NCI-H2196 (cell line): ENCODE measurements around the gene NDUFA11.

ENCODE experiments used
- DNase-seq: peaks from one replicate; lab custom pipeline; 2025; ENCODE audit not compliant: unreplicated experiment; lab: John Stamatoyannopoulos, UW

Gene NDUFA11

DNA sequence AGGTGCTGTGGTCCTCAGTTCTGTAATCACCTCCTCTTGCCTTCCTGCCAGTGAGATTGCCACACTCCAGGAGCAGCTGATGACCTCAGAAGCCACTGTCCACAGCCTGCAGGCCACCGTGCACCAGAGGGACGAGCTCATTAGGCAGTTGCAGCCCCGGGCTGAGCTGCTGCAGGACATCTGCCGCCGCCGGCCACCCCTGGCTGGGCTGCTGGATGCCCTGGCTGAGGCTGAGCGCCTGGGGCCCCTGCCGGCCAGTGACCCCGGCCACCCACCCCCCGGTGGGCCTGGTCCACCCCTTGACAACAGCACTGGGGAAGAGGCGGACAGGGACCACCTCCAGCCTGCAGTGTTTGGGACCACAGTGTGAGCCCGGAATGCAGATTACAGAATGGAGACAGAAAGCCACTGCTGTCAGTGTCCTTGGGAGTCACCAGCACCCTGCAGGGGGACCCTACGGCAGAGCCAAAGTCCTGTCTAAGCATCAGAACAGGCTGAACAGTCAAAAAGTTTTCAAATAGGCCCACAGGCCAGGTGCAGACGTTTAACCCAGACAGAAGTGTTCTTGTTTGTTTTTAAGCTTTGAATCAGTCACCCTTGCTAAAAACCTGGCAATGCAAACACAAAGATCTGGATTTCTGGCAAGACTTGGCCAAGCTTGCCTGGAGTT, 5.3 kb upstream of the NDUFA11 start:
- DNase-seq: peak; percentile 15

DNA sequence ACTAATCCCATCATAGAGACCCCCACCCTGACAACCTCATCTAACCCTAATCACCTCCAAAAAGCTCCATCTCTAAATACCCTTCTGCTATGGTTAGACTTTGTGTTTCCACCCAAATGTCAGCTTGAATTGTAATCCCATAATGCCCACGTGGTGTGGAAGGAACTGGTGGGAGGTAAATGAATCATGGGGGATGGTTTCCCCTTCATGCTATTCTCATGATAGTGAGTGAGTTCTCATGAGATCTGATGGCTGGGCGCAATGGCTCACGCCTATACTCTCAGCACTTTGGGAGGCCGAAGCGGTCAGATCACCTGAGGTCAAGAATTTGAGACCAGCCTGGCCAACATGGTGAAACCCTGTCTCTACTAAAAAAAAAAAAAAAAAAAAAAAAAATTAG, 3.7 kb upstream of the NDUFA11 start:
- no peak for DNase-seq

DNA sequence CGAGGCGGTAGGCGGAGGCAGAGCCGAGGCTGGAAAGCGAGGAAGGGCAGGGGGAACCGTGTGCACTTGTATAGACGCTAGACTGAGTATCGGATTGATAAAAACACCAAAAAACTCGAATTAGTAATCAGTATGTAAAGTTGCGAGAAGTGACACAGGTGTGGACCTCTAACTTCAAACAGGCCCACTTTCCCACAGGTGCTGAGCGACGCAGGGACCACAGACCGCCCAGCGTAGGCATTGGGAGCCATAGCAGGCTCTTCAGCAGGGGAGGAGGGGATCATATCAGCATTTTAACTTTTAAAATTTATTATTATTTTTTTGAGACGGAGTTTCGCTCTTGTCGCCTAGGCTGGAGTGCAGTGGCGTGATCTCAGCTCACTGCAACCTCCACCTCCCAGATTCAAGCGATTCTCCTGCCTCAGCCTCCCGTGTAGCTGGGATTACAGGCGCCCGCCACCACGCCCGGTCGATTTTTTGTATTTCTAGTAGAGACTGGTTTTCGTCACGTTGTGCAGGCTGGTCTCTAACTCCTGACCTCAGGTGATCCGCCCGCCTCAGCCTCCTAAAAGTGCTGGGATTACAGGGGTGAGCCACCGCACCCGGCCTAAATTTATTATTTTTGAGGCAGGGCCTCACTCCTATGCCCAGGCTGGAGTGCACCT, 1.7 kb upstream of the NDUFA11 start:
- DNase-seq: no peak

DNA sequence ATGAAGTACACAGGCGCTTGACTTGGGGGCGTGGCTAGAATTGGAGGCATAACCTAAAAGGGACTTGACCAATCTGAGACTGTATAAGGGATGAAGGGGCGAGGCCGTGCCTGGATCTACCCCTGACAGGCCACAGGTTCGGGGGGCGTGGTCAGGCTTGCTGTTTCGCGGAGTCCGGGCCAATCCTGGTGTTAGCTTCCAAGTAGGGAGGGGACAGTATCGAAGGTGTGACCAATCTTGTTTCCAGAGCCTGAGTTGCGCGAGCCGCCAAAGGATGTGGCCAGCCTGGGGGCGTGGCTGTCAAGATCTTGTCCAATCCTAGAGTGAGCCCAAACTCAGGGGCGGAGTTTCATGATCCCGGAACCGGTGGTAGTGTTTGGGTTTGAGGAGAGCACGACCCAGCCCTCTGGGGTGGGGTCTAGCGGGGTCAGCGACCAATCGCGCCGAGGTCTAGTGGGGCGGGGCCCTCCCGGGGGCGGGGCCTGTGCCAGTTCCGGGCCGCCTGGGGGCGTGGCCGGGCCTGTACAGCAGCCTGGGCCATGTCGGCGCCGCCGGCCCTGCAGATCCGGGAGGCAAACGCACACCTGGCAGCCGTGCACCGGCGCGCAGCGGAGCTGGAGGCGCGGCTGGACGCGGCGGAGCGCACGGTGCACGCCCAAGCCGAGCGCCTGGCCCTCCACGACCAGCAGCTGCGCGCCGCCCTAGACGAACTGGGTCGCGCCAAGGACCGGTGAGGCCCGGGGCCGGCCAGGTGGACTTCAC, 943 bp upstream of the NDUFA11 start, which contains the start of gene VMAC:
TSS of gene VMAC (plus strand) at position 521 of the 762 bp plus-strand sequence. CDS start at position 540, 19 bp downstream.
- peak; percentile 100 for DNase-seq

DNA sequence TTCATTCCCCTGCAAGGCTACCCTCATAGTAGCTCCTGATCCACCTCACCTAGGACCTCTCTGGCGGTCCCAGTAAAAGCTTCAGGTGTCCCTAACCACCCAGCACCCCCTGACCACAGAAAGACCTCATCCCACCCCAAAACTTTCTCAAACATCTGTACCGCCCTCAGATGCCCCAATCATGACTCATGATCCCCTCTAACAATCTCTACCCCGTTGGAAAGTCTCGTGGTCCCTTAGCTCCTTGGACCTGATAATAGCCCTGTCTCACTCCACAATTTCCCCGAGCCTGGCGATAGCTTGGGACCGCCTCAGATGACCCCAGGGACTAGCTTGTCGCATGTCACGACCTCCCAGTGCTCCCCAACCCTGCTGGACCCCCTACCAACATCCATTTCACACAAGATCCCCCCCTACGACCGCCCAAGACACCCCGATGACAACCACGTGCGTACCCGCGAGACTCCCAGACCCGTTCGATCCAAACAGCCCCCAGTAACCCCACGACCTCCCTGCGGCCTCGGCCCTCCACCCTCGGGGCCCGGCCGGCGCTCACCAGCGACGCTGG, 450 bp downstream of the NDUFA11 start:
- DNase-seq: no peak

DNA sequence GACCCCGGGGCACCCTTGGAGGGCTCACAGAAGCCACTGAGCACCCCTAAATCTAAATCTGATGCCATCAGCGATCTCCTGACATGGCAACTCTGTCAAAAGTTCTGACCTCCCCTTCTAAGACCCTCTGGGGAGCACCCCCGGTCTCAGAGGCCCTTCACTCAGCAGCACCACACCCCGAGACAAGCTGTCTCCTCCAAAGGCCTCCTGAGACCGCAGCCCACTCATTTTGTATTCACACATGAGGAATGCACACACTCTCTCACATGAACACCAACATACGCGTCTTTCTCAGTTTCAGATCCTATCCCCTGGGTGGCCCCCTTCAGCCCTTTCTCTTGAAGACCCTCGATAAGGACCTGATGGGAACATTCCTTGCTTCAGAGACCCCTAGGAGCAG, 2.6 kb downstream of the NDUFA11 start:
- no peak for DNase-seq

DNA sequence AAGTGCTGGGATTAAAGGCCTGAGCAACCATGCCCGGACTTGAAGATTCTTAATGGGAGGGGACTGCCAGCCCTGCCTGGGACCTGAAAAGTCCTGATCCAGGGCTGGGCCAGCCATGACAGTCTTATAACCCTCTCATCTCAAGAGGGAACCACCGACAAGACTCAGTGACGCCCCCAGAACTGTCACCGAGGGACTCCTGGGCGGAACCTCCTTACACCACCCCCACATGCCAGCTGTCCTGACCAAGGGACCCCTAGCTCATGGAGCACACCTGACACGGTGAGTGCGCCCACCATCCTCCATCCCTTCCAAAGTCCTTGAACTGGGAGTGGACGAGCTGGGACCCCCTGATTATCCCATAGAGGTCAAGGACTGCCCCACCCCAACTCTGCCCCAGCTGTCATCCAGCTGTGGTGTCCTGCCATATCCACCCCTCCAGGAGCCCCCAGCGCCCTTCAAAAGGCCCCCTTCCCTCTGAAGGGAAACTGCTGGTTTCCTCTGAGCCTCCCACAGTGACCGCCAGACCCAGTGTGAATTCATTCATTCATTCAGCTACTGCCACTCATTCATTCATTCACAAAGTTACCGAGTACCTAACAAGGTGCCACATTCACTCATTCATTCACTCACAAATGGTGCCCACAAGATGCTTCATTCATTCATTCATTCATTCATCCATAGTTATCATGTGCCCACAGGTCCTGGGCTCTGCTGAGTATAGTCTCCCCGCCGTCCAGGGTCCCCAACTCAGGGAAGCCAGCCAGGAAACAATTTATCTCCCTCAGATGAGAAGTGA, 3.7 kb downstream of the NDUFA11 start:
- no peak for DNase-seq

DNA sequence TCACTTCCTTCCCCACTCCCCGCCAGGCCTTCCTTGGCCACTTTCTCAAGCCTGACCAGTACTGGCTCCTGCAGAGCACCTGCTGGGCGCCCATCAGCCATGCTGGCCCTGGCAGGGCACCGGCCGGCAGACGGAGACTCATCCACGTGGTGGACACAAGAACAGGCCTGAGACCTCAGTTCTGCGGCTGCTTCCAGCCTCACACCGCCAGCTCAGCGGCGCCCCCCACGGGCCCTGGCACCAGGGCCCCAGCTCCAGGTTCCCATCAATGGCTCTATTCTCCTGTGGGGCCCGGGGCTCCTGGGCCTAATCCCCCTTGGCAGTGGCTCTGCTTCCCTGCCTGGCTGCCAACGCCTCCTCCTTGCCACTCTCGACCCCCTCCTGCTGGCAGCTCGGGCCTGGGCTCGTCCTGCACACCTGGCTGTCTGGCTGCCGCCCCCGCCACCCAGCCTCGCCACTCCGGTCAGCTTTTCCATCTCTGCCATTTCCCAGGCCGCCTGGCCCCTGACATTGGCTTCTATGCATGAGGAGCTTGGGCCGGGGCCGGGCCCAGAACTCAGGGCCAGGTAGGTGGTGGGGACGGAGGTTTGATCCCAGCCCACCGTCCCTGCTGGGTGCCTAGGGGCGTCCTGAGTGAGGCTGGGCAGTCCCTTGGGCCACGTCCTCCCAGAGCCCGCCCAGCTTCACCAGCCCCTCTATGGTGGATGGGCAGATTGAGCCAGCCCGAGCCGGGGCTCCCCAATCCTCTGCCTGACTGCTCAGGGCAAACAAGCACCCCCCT, 6.2 kb downstream of the NDUFA11 start:
- no peak for DNase-seq

DNA sequence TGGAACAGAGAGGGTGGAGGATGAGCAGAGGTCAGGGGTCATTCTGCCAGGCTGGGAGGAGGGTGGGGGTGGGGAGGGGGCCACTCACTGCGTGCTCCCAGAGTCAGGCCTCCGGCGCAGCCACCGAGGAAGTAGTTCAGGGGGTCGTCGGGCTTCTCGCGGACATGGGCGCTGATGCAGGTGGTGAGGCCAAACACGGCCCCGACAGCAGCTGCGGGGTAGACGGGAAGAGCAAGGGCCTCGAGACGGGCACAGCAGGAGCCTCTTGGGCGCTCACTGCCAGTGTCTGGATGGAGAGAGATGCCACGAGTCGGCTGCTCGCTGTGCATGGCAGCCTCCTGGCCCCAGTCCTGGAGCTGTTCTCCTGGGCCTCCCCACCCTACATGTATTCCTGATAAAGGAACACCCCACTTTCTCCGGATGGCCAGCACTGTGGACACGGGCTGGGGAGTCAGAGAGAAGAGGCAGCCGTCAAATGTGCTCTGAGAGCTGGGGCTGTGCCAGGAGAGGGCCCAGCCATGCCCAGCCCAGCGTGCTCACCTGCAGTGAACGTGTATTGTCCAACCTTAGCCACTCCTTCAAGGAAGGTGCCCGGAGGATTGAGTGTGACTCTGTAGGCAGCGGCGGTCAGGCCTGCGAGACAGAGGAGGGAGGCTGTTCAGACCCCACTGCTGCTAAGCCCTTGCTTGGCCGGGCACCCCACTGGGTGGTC, 7.1 kb downstream of the NDUFA11 start:
- no peak for DNase-seq

DNA sequence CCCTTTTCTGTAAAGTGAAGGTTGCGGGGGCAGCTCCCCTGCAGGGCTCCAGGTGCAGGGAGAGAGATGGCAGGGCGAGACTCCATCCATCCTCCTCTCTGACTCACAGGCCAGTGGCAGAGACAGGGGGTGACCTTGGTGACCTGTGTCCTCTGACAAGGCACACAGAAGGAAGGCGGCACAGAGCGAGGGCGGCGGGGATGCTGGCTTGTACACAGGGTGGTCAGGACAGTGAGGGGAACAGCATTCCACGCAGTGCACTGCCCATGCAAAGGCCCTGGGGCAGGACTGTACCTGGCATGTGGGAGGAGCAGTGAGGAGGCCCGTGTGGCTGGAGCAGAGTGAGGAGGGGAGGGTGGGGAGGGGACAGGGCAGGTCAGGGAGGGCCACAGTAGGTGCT, 7.7 kb downstream of the NDUFA11 start:
- DNase-seq: no peak

DNA sequence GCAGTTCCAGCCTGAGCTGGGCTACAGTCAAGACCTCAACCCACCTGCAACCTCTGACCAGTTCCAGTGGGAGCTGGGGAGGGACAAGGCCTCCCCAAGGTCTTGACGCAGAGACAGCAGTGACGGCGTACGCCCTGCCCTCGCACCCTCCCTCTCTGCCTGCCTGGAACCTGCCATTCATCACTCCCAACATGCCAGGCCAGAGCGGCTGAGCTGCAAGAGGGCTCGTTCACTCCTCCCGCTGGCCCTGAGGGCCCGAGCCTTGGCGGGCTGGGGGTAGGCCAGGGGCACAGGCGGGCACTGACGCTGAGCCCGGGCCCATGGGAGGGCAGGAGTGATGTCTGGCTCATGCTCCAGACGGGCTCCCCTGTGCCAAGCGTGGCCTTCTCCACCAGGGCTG, 8.2 kb downstream of the NDUFA11 start:
- DNase-seq: no peak

DNA sequence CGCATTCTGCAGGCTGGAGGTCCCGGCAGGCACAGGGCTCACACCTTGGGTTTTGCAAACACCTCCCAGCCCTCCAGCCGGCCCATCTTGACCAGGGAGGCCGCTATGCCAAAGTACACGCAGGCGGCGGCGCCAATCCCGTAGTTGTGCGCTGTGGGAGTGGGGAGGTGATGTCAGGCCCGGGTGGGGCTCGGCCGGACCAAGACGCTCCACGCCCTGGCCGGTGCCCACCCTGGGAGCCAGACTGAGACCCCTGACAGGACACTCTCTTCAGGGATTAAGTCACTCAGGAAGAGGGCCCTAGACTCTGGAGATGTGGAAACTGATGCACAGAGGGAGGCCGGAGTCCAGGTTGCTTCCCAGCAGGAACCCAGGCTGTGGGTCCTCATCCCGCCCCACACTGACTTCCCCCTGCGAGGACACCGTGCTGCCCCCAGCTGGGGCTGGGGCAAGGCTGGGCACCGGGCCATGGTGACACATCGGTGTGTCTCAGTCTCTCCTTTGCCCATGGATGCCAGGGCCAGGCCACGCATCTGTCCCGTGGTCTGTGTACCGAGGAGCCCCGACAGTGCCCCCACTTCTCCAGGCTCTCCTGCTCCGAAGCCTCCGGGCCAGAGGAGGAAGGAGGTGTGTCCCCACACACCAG, 8.8 kb downstream of the NDUFA11 start:
- DNase-seq: no peak

DNA sequence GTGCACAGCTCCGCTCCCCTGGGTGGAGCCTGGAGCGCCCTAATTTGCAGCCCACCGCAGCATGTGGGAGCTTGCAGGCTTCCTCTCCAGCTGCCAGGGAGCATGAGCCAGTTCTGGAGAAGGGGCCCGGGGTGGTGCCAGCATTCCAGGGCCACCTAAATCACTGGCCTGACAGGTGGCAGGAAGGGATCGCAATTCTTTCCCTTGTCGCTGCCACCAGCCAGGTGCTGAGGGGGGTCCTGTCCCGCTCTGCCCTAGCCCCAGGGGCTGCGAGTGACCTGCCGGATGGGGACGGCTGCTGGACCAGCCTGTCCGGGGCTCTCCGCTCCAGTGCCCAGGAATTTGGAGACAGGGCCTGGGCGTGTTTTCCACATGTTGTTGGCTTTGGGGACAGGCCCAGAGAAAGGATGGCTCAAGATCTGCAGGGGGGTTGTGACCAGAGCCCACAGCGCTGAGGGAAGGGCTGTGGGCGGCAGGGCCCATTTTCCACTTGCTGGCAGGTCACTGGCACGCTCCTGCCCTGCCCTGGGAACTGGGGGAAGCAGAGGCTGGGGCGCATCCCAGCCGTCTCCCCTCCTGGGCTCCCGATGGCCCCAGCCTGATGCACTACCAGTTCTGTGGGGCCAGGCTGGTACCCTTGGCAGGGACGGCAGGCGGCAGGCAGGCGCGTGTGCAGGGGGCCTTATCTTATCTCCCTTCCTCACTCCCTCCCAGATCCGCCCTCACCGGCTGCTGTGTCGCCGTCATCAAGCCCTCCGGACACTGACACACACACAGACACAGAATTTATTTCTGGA, 9.5 kb downstream of the NDUFA11 start:
- DNase-seq: no peak

DNA sequence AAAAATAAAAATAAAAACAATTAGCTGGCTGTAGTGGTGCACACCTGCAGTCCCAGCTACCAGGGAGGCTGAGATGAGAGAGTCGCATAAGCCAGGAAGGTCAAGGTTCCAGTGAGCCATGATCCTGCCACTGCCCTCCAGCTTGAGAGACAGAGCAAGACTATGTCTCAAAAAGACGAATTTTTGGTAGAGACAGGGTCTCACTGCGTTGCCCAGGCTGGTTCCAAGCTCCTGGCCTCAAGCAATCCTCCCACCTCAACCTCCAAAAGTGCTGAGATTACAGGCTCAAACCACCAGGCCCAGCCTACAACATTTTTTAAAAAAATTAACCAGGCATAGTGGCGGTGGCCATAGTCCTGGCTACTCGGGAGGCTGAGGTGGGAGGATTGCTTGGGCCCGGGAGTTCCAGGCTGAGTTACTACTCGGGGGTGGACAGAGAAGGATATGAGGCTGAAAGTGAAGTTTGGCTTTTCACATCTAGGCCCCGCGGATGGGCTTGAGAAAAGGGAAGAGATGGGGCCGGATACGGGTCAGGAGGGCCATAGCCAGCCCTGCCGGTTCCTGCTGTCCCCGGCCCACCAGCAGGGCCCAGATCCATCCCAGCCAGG, 10.2 kb downstream of the NDUFA11 start:
- no peak for DNase-seq

DNA sequence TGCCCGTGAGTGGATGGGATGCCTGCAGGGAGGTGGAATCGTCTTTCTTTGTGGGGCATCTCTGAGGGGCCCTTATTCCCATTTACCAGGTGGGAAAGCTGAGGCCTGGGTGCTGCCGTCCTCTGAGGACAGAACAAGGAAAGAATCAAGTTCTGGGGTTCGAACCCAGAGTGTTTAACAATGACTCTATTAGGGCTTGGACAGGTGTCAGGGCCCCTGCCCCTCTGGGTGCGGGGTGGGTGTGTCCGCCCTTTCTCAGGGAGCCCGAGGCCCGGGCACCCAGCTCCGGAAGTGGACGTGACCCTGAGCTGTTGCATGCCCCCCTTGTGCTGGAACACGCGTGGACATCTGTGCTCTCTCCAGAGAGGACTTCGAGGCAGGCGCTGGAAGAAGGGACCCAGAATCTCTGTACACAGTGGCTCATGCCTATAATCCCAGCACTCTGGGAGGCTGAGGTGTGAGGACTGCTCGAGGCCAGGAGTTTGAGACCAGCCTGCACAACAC, 10.8 kb downstream of the NDUFA11 start:
- no peak for DNase-seq

DNA sequence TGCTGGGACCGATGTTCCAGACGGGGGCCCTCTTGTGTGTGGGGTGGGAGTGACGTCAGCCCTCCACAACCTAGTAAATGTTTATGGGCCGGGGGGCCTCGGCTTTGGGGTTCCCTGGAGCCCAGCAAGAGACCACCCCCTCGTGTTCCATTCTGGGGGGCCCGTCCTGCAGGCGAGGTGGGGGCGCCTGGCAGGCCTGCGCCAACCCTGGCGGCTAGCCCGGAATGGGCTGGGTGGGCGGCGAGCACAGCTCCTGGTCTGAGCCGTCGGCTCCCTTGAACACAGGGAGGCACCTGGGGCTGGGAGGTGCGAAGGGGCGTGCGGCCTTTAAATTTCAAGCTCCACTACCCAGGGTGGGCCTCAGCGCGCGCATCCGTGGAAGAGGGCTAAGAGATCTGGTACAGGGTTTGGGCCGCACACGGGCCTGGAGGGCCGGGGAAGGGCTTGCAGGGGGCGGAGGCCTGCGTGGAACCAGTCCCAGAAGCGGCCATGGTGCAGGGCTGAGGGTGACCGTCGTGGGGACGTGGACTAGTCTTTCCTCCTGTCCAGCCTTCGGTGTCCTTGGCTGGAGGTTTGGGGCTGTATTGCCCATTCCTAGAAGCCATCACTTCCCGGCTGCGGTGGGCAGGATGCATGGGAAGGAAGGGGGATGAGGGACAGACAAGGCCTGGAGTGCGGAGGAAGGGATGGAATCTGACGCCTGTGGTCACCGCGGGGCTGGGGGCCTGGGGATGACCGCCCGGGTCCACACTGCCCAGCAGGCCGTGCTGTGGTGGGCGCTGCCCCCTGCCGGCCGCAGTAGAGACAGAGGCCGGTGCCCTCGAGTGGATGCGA, 11.4 kb downstream of the NDUFA11 start:
- DNase-seq: no peak

DNA sequence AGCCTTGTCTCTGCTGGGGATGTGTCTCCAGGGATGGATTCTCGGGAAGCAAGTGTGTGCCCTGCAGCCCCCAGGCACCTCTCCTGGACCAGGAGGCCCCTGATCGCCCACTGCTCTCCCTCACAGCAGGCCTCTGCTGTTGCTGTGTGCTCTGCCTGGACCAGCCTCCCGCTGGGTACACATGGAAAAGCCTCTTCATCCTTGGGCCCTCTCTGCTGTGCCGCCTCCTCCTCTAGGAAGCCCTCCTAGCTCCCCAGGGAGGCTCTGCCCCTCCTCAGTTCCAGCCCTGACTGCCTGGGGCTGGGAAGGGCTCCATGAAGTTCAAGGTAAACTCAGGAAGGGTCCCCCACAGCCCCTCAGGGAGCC, 12.0 kb downstream of the NDUFA11 start:
- no peak for DNase-seq
